A549 (cell line): ENCODE measurements around the gene CYP19A1. TPM values are rescaled to one million over a fixed set of nuclear protein-coding genes. Genes with fewer than 3 reads are reported as not detected.

ENCODE experiments used
- ATAC-seq, 2 experiments: fragments of 200-7000 bp in 1 of 2; fragments of >200 bp in 1 of 2; cut with Nextera tagmentation in 1 of 2; cut with Tn5 transposase in 1 of 2; 3 replicates each; pipeline versions ENCODE4 v1.8.0 to v1.9.1; 2018 to 2020; ENCODE audit warnings: mild to moderate bottlenecking in 1 of 2, moderate library complexity in 1 of 2
- CTCF ChIA-PET: fragments of 300-600 bp; sonication (Branson Sonifier 250); formaldehyde crosslinking; extraction: SDS; loops from one replicate; lab custom pipeline; 2021; ENCODE audit warnings: antibody characterized with exemption, inconsistent platforms; lab: Yijun Ruan, JAX
- POLR2A ChIA-PET: fragments of 350-600 bp; formaldehyde crosslinking; extraction: SDS; loops from one replicate; lab custom pipeline; 2021; ENCODE audit warnings: antibody characterized with exemption, inconsistent platforms; lab: Yijun Ruan, JAX
- DNase-seq, 2 experiments: peaks; one replicate each; pipeline versions ENCODE4 v3.0.0 to v3.0.0-alpha.2; 2011 to 2016; ENCODE audit warnings: low read depth in 1 of 2, low spot score in 1 of 2
- FAIRE-seq: peaks from 2 replicates; lab custom pipeline; 2011; peaks lifted over from hg19 to GRCh38; lab: Jason Lieb, UNC
- H3K27ac ChIP-seq, 2 experiments: fragments of >200 bp; sonication (Bioruptor Twin); formaldehyde crosslinking; 3 replicates each; pipeline ENCODE4 v1.5.1; 2016 to 2017
- H3K4me1 ChIP-seq: fragments of >200 bp; sonication (Bioruptor Twin); formaldehyde crosslinking; 3 replicates; pipeline ENCODE4 v1.6.1; 2016
- H3K4me2 ChIP-seq: fragments of >200 bp; sonication (Bioruptor Twin); formaldehyde crosslinking; 3 replicates; pipeline ENCODE4 v1.6.1; 2016
- H3K4me3 ChIP-seq: fragments of >200 bp; sonication (Bioruptor Twin); formaldehyde crosslinking; 3 replicates; pipeline ENCODE4 v1.5.1; 2016
- H3K9me3 ChIP-seq: fragments of >200 bp; sonication (Bioruptor Twin); formaldehyde crosslinking; 3 replicates; pipeline ENCODE4 v1.6.1; 2016
- CHD4 ChIP-seq: fragments of 200-600 bp; sonication (generic); IDR thresholded peaks from 2 replicates; pipeline ENCODE4 v1.6.1; 2016; ENCODE audit warnings: antibody characterized with exemption, mild to moderate bottlenecking, borderline replicate concordance
- HDAC2 ChIP-seq: fragments of 200-600 bp; sonication (generic); IDR thresholded peaks from 2 replicates; pipeline ENCODE4 v1.6.1; 2016
- HOXB5 ChIP-seq: fragments of 250-450 bp; sonication (Bioruptor Pico); IDR thresholded peaks from 2 replicates; pipeline ENCODE4 v1.5.0; 2020; ENCODE audit warnings: mild to moderate bottlenecking, moderate library complexity
- NFE2L2 ChIP-seq: fragments of 150-350 bp; conservative IDR thresholded peaks from 2 replicates; pipeline ENCODE4 v1.6.1; 2014; ENCODE audit warnings: low read length
- NPAS2 ChIP-seq: fragments of 250-450 bp; sonication (Bioruptor Pico); IDR thresholded peaks from 2 replicates; pipeline ENCODE4 v1.8.0; 2022; ENCODE audit warnings: mild to moderate bottlenecking, moderate library complexity, borderline replicate concordance
- RAD21 ChIP-seq, 2 experiments: fragments of >200 bp in 1 of 2; sonication (Bioruptor Twin) in 1 of 2; formaldehyde crosslinking in 1 of 2; IDR thresholded peaks in 1 of 2; conservative IDR thresholded peaks in 1 of 2; 2 replicates in 1 of 2; 3 replicates in 1 of 2; pipeline ENCODE4 v1.6.1; 2012 to 2018; ENCODE audit warnings: inconsistent platforms in 1 of 2
- RFX5 ChIP-seq: fragments of 450-650 bp; IDR thresholded peaks from 2 replicates; pipeline ENCODE4 v1.7.1; 2014; ENCODE audit warnings: antibody characterized with exemption, mild to moderate bottlenecking, moderate library complexity
- RNF2 ChIP-seq: fragments of 200-600 bp; sonication (generic); IDR thresholded peaks from 2 replicates; pipeline ENCODE4 v1.6.1; 2016; ENCODE audit warnings: low read depth, mild to moderate bottlenecking, antibody characterized with exemption, moderate library complexity, borderline replicate concordance
- SMC3 ChIP-seq: fragments of >200 bp; sonication (Bioruptor Twin); formaldehyde crosslinking; IDR thresholded peaks from 3 replicates; pipeline ENCODE4 v1.6.1; 2018; ENCODE audit warnings: inconsistent platforms
- TFCP2L1 ChIP-seq: fragments of 250-450 bp; sonication (Bioruptor Pico); IDR thresholded peaks from 2 replicates; pipeline ENCODE4 v1.5.0; 2021; ENCODE audit warnings: mild to moderate bottlenecking
- ZFP36 ChIP-seq: fragments of 450-650 bp; IDR thresholded peaks from 2 replicates; pipeline ENCODE4 v1.6.1; 2014; ENCODE audit warnings: borderline replicate concordance; ENCODE audit not compliant: partially characterized antibody
- WGBS: methylation state at CpG from one replicate; pipeline ENCODE4 v1.1.6; 2017; ENCODE audit errors: missing lambda C conversion rate; 5-methylcytosine and 5-hydroxymethylcytosine counted together
- polyA plus RNA-seq, 4 experiments: library from polyadenylated mRNA; depleted of rRNA in 3 of 4; stranded (reverse); fragments of >200 nt; fragmentation: RNase III in 1 of 4; extraction: RNeasy Plus Mini Kit Qiagen cat#74134 plus additional on column Dnase treatment in 1 of 4; gene quantifications; 2 replicates in 3 of 4; 3 replicates in 1 of 4; pipeline ENCODE4 v1.2.3, GENCODE V29; 2011 to 2017
- TF ChIP-seq, protein P1 (sequence below): fragments of >200 bp; sonication (Bioruptor Twin); formaldehyde crosslinking; IDR thresholded peaks from 3 replicates; pipeline ENCODE4 v1.5.1; 2016
- TF ChIP-seq, protein P2 (sequence below): fragments of >200 bp; sonication (Bioruptor Twin); formaldehyde crosslinking; IDR thresholded peaks from 2 replicates; pipeline ENCODE4 v1.6.1; 2016
- TF ChIP-seq, protein P3 (sequence below): fragments of 250-450 bp; sonication (Bioruptor Pico); IDR thresholded peaks from 2 replicates; pipeline ENCODE4 v1.5.0; 2021; ENCODE audit warnings: mild to moderate bottlenecking, moderate library complexity, borderline replicate concordance
- TF ChIP-seq, protein P4 (sequence below): fragments of 450-650 bp; IDR thresholded peaks from 2 replicates; pipeline ENCODE4 v1.6.1; 2014; ENCODE audit warnings: antibody characterized with exemption
- TF ChIP-seq, protein P5 (sequence below): fragments of 250-450 bp; sonication (Bioruptor Pico); IDR thresholded peaks from 2 replicates; pipeline ENCODE4 v1.5.0; 2020; ENCODE audit warnings: low read depth, mild to moderate bottlenecking, moderate library complexity
- TF ChIP-seq, protein P6 (sequence below): fragments of 150-350 bp; IDR thresholded peaks from 2 replicates; pipeline ENCODE4 v1.6.1; 2014; ENCODE audit warnings: low read depth, mild to moderate bottlenecking, low read length

The CYP19A1 gene
- polyA plus RNA-seq, 2 of the 4 experiments (the other 2 are of a cell fraction) = 0.36 TPM; not detected in 1

DNA sequence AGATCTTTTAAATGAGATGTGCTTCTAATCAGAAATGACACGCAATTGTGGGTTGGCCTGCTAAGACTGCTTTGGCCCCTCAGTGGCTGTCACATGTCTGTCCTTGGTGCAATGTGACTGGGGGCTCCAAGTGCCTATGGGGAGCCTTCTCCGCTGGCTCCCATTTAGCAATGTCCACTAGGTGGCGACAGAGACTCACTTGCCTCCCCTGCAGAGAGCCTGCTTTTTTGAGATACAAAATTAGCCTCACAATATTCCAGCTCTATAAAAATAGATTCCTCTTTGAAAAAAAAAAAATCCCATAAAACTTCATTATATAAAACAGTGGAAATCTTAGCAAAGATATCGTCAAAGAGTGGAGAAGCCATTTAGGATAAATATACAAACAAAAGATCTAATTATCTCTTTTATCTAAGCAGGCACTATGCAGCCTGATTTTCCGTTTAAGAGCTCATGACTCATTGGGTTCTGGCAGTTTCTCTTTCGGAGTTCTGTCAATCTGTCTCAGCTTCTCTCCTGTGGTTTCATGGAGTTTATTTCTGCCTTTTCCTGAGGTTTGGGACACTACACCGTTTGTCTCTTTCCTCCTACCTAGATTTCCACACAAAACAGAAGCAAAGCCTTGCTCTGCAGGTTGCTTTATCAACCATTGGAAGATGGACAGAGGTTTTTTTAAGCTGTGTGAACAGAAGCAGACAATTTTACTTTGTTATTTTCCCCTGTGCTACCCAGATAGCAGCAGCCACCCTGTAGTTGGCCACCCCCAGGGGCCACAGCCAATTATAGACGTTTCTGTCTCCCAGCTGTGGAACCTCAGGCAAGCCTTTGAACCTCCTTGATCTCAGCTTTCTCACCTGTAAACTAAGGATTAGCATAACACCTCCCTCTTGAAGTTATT, 175.3 kb downstream of the CYP19A1 start:
- POLR2A ChIA-PET = interaction anchor here (1.2 kb wide), 1 partner anchor 218 kb away, joined by 5 read pairs; no protein-coding TSS in a partner anchor

More for the DNA sequence above, 175.3 kb downstream of the CYP19A1 start:
- TF ChIP-seq, protein P1, sequence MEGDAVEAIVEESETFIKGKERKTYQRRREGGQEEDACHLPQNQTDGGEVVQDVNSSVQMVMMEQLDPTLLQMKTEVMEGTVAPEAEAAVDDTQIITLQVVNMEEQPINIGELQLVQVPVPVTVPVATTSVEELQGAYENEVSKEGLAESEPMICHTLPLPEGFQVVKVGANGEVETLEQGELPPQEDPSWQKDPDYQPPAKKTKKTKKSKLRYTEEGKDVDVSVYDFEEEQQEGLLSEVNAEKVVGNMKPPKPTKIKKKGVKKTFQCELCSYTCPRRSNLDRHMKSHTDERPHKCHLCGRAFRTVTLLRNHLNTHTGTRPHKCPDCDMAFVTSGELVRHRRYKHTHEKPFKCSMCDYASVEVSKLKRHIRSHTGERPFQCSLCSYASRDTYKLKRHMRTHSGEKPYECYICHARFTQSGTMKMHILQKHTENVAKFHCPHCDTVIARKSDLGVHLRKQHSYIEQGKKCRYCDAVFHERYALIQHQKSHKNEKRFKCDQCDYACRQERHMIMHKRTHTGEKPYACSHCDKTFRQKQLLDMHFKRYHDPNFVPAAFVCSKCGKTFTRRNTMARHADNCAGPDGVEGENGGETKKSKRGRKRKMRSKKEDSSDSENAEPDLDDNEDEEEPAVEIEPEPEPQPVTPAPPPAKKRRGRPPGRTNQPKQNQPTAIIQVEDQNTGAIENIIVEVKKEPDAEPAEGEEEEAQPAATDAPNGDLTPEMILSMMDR = peak; percentile 99
- TF ChIP-seq HOXB5 (CRISPR knock-in tag) = no peak
- TF ChIP-seq, protein P2, sequence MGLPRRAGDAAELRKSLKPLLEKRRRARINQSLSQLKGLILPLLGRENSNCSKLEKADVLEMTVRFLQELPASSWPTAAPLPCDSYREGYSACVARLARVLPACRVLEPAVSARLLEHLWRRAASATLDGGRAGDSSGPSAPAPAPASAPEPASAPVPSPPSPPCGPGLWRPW = no peak
- no peak for TF ChIP-seq RNF2
- TF ChIP-seq NFE2L2 = no peak
- no peak for TF ChIP-seq TFCP2L1
- TF ChIP-seq SMC3 = peak; percentile 84
- TF ChIP-seq, protein P3, sequence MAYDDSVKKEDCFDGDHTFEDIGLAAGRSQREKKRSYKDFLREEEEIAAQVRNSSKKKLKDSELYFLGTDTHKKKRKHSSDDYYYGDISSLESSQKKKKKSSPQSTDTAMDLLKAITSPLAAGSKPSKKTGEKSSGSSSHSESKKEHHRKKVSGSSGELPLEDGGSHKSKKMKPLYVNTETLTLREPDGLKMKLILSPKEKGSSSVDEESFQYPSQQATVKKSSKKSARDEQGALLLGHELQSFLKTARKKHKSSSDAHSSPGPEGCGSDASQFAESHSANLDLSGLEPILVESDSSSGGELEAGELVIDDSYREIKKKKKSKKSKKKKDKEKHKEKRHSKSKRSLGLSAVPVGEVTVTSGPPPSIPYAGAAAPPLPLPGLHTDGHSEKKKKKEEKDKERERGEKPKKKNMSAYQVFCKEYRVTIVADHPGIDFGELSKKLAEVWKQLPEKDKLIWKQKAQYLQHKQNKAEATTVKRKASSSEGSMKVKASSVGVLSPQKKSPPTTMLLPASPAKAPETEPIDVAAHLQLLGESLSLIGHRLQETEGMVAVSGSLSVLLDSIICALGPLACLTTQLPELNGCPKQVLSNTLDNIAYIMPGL (CRISPR knock-in tag) = no peak
- 0 out of 2 replicates have a peak, but pooled peaks have one; percentile 25 for TF ChIP-seq NPAS2 (CRISPR knock-in tag)
- TF ChIP-seq HDAC2 = no peak
- TF ChIP-seq, protein P4, sequence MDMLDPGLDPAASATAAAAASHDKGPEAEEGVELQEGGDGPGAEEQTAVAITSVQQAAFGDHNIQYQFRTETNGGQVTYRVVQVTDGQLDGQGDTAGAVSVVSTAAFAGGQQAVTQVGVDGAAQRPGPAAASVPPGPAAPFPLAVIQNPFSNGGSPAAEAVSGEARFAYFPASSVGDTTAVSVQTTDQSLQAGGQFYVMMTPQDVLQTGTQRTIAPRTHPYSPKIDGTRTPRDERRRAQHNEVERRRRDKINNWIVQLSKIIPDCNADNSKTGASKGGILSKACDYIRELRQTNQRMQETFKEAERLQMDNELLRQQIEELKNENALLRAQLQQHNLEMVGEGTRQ = peak; percentile 52
- TF ChIP-seq, protein P5, sequence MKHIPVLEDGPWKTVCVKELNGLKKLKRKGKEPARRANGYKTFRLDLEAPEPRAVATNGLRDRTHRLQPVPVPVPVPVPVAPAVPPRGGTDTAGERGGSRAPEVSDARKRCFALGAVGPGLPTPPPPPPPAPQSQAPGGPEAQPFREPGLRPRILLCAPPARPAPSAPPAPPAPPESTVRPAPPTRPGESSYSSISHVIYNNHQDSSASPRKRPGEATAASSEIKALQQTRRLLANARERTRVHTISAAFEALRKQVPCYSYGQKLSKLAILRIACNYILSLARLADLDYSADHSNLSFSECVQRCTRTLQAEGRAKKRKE = no peak
- no peak for TF ChIP-seq CHD4
- peak; percentile 94 for TF ChIP-seq RAD21 (conservative IDR thresholded peaks at IDR 0.05 in 1 of 2, IDR thresholded peaks at IDR 0.05 in 1 of 2)
- TF ChIP-seq RFX5 = no peak
- TF ChIP-seq ZFP36 = no peak
- TF ChIP-seq, protein P6, sequence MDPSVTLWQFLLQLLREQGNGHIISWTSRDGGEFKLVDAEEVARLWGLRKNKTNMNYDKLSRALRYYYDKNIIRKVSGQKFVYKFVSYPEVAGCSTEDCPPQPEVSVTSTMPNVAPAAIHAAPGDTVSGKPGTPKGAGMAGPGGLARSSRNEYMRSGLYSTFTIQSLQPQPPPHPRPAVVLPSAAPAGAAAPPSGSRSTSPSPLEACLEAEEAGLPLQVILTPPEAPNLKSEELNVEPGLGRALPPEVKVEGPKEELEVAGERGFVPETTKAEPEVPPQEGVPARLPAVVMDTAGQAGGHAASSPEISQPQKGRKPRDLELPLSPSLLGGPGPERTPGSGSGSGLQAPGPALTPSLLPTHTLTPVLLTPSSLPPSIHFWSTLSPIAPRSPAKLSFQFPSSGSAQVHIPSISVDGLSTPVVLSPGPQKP = no peak
- DNase-seq = peak; percentile 64 to 89
- Histone ChIP-seq H3K4me3 (0 out of 3 replicates have a peak overlapping the region, but pooled peaks have one; percentile 13), H3K4me1 (no peaks in the 10 kb centered on the region), H3K4me2 (peak overlapping the region; percentile 64), H3K27ac (no peak overlapping the region), H3K9me3 (no peaks in the 10 kb centered on the region)
- CTCF ChIA-PET = interaction anchor here (0.6 to 15.2 kb wide), 97 partner anchors 9 to 1081 kb away, joined by 3 to 333 read pairs (median 5); no protein-coding TSS in a partner anchor
- ATAC-seq = peak; percentile 93 to 98
- peak; percentile 32 for FAIRE-seq
- 2% methylated on average over 8 of the region's 8 CpGs for WGBS
